Peyer's patch (tissue), 4 donors: ENCODE results near the gene ASB14.

Source experiments
- CTCF ChIP-seq, 6 experiments: fragments of 450-650 bp in 4 of 6; fragments of 200-600 bp in 2 of 6; sonication (generic) in 1 of 6; IDR thresholded peaks; one replicate each; pipeline ENCODE4 v1.5.1; 2017 to 2019; ENCODE audit warnings: antibody characterized with exemption in 6 of 6, mild to moderate bottlenecking in 3 of 6, moderate library complexity in 1 of 6
- POLR2A ChIP-seq, 2 donors: fragments of 450-650 bp; IDR thresholded peaks; one replicate each; pipeline ENCODE4 v1.5.1; 2017; ENCODE audit warnings: antibody characterized with exemption in 2 of 2, mild to moderate bottlenecking in 2 of 2, moderate library complexity in 2 of 2

DNA sequence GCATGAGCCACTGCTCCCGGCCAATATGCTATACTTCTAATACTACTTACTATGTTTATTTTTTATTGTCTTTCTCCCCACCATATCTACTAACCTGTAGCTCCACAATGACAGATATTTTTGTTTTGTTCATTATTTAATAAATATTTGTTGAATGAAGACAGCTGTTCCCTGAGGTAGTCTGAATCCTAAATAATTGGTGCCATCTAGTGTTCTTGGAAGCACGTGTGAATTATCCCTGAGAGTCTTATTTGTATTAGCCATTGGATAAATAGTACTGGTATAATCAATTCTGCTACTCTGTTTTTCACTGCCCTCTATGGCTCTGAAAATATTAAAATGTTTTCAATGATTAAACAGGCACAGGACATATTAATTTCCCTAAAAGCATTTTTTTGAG, 70.6 kb downstream of the ASB14 start:
- TF ChIP-seq CTCF (IDR thresholded peaks at IDR 0.05) (peak in 3 of 6 experiments; percentile 17 to 33 (median 28)), POLR2A (IDR thresholded peaks at IDR 0.05) (no peak)
